Measurements from ENCODE around the gene DAPP1. TPM values are rescaled to one million over a fixed set of nuclear protein-coding genes. Genes with fewer than 3 reads are reported as not detected.

The DAPP1 gene
- total RNA-seq, 2 experiments from 2014 or later: 8.3 to 9.1 TPM

DNA sequence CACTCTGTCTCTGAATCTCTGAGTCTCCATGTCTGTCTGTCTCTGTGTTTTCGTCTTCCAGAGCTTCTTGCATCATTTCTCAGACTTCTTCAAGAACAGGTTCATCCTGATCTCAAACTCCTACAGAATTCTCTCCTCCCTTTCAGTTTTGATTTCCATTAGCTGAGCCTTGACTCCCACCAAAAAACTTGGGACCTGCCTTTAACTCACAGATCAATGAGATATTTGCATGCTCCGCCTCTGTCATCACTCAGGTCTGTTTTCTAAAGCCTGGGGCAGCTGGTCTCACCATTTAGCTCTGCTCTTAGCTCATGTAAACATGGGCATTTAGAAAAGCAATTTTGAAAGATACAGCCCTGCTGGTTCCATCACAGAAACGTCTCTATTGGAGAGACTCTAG lies 8.6 kb downstream of the DAPP1 start:
- TF ChIP-seq, protein P1, sequence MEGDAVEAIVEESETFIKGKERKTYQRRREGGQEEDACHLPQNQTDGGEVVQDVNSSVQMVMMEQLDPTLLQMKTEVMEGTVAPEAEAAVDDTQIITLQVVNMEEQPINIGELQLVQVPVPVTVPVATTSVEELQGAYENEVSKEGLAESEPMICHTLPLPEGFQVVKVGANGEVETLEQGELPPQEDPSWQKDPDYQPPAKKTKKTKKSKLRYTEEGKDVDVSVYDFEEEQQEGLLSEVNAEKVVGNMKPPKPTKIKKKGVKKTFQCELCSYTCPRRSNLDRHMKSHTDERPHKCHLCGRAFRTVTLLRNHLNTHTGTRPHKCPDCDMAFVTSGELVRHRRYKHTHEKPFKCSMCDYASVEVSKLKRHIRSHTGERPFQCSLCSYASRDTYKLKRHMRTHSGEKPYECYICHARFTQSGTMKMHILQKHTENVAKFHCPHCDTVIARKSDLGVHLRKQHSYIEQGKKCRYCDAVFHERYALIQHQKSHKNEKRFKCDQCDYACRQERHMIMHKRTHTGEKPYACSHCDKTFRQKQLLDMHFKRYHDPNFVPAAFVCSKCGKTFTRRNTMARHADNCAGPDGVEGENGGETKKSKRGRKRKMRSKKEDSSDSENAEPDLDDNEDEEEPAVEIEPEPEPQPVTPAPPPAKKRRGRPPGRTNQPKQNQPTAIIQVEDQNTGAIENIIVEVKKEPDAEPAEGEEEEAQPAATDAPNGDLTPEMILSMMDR (IDR thresholded peaks at IDR 0.05): no peak
- Histone ChIP-seq H3K4me3 (ENCODE audit: low read length) (no peak overlapping the region), H3K27ac (ENCODE audit: low read depth in 1 of 2, low read length in 2 of 2) (no peak overlapping the region), H3K27me3 (ENCODE audit: control insufficient read depth in 1 of 2, insufficient read depth in 2 of 2, low read length in 2 of 2) (no peaks in the 10 kb centered on the region), H3K36me3 (ENCODE audit: insufficient read depth, low read length) (peaks cover 3% of the 10 kb centered on the region), H3K4me1 (ENCODE audit: insufficient read depth, low read length) (peaks cover 11% of the 10 kb centered on the region), H3K9me3 (ENCODE audit: control insufficient read depth in 1 of 2, insufficient read depth in 1 of 2, low read length in 2 of 2) (no peaks in the 10 kb centered on the region)
- no peak overlapping the region for H3K27ac Mint-ChIP-seq
- H3K27me3 Mint-ChIP-seq: no peaks in the 10 kb centered on the region
- no peak for ATAC-seq (ENCODE audit: poor library complexity)
- intact Hi-C loops (cut with DNase I, micrococcal nuclease): no loop called here
- DNase-seq: no peak
- H3K4me1 Mint-ChIP-seq (ENCODE audit: low read depth): peaks cover 64% of the 10 kb centered on the region
- ChIA-PET POLR2A (no interaction called here), CTCF (interaction anchor here (1.1 kb wide), 1 partner anchor 17 kb away, joined by 4 read pairs; no protein-coding TSS in a partner anchor)
- no peak overlapping the region for H3K4me3 Mint-ChIP-seq
- peaks cover 16% of the 10 kb centered on the region for H3K36me3 Mint-ChIP-seq (ENCODE audit: low read depth)
- H3K9me3 Mint-ChIP-seq: no peaks in the 10 kb centered on the region

DNA sequence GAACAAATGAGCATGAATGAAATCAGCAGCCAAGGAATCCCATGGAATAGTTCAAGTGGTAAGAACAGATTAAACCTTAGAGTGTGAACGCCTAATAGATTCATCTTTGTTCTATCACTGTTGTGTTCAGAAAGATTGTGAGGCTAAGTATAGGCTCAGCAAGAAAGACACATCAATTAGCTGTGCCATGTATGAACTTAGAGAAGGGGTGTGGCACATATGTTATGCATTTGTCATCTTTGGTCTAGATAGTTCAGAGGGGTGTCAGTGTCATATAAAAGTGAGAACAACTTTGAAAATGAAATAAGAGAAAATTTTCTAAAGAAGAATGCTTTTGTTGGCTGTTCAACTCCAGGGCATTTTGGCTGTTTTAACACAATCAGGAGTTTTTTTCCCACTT lies 9.4 kb downstream of the DAPP1 start:
- no peaks in the 10 kb centered on the region for H3K9me3 ChIP-seq (ENCODE audit: control insufficient read depth in 1 of 2, insufficient read depth in 1 of 2, low read length in 2 of 2)
- TF ChIP-seq, protein P1 (IDR thresholded peaks at IDR 0.05): no peak
- ATAC-seq (ENCODE audit: poor library complexity) (no peak), DNase-seq (no peak)
- H3K4me3 ChIP-seq (ENCODE audit: low read length): no peak overlapping the region
- intact Hi-C loops (cut with DNase I, micrococcal nuclease): no loop called here
- Mint-ChIP-seq H3K36me3 (ENCODE audit: low read depth) (peaks cover 16% of the 10 kb centered on the region), H3K9me3 (no peaks in the 10 kb centered on the region), H3K4me1 (ENCODE audit: low read depth) (peaks cover 64% of the 10 kb centered on the region), H3K27ac (no peak overlapping the region), H3K4me3 (no peak overlapping the region), H3K27me3 (no peaks in the 10 kb centered on the region)
- peaks cover 3% of the 10 kb centered on the region for H3K36me3 ChIP-seq (ENCODE audit: insufficient read depth, low read length)
- peaks cover 11% of the 10 kb centered on the region for H3K4me1 ChIP-seq (ENCODE audit: insufficient read depth, low read length)
- POLR2A ChIA-PET: interaction anchor here (0.7 kb wide), 1 partner anchor 10 kb away, joined by 3 read pairs; the partner anchor contains the start of gene DAPP1
- CTCF ChIA-PET: interaction anchor here (1.5 kb wide), 1 partner anchor 18 kb away, joined by 4 read pairs; no protein-coding TSS in a partner anchor
- H3K27ac ChIP-seq (ENCODE audit: low read depth in 1 of 2, low read length in 2 of 2): no peak overlapping the region
- no peaks in the 10 kb centered on the region for H3K27me3 ChIP-seq (ENCODE audit: control insufficient read depth in 1 of 2, insufficient read depth in 2 of 2, low read length in 2 of 2)

GRCh38 chr4:99827454-99827853 lies 10.8 kb downstream of the DAPP1 start:
- Histone ChIP-seq H3K4me3 (ENCODE audit: low read length) (no peak overlapping the region), H3K9me3 (ENCODE audit: control insufficient read depth in 1 of 2, insufficient read depth in 1 of 2, low read length in 2 of 2) (no peaks in the 10 kb centered on the region), H3K27ac (ENCODE audit: low read depth in 1 of 2, low read length in 2 of 2) (no peak overlapping the region), H3K27me3 (ENCODE audit: control insufficient read depth in 1 of 2, insufficient read depth in 2 of 2, low read length in 2 of 2) (no peaks in the 10 kb centered on the region), H3K36me3 (ENCODE audit: insufficient read depth, low read length) (peaks cover 3% of the 10 kb centered on the region), H3K4me1 (ENCODE audit: insufficient read depth, low read length) (peaks cover 6% of the 10 kb centered on the region)
- ChIA-PET POLR2A (no interaction called here), CTCF (interaction anchor here (0.9 to 2.2 kb wide), 2 partner anchors 16 to 121 kb away, joined by 3 to 6 read pairs; no protein-coding TSS in a partner anchor)
- Mint-ChIP-seq H3K4me1 (ENCODE audit: low read depth) (peaks cover 50% of the 10 kb centered on the region), H3K27me3 (no peaks in the 10 kb centered on the region), H3K36me3 (ENCODE audit: low read depth) (peaks cover 16% of the 10 kb centered on the region), H3K4me3 (no peak overlapping the region), H3K9me3 (no peaks in the 10 kb centered on the region), H3K27ac (no peak overlapping the region)
- no peak for ATAC-seq (ENCODE audit: poor library complexity)
- TF ChIP-seq, protein P1 (IDR thresholded peaks at IDR 0.05): no peak
- intact Hi-C loops (cut with DNase I, micrococcal nuclease): no loop called here
- peak in 1 of 14 experiments; percentile 31 for DNase-seq
